GM21360 (cell line): ENCODE data around the gene USP34.

Experiments
- ATAC-seq: cut with Tn5 transposase; IDR thresholded peaks from one replicate; pipeline ENCODE4 v1.9.1; 2021; ENCODE audit warnings: mild to moderate bottlenecking, moderate library complexity; ENCODE audit not compliant: unreplicated experiment

USP34 gene

GRCh38 chr2:61376211-61376610, 94.7 kb downstream of the USP34 start:
- ATAC-seq = no peak

- no peak for ATAC-seq
Observed at GRCh38 chr2:61371027-61371426, 99.9 kb downstream of the USP34 start.

- no peak for ATAC-seq
Observed at GRCh38 chr2:61368687-61369665, 101.9 kb downstream of the USP34 start.

DNA sequence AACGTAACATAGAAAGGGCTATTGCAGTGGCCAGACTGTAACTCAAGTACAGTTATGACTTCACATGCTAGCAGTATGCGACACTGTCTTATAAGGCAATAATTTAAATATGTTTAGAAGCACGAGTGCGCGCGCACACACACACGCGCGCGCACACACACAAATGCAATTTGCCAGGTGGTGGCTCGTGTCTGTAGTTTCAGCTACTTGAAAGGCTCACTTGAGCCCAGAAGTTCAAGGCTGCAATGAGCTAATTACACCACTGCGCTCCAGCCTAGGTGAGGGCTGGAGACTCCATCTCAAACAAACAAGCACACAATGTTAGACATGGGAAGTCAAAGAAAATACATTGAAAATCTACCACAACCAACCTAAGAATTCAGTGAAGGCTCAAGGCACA, 103.7 kb downstream of the USP34 start:
- ATAC-seq = no peak

- ATAC-seq = no peak
Observed at GRCh38 chr2:61363580-61363979, 107.3 kb downstream of the USP34 start.

DNA sequence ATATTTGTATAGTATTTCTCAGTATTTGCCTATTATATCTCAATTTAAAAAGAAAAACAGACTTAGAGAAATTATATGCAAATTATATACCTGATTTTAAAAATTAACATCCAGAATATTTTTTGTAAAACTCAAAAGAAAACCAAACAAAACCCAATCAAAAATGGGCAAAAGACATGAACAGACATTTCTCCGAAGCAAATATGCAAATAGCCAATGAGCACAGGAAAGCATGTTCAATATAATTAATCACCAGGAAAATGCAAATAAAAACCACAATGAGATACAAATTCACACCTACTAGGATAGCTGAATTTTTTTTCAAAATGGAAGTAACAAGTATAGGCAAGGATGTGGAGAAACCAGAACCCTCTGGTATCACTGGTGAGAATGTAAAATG, 108.0 kb downstream of the USP34 start:
- ATAC-seq = no peak

DNA sequence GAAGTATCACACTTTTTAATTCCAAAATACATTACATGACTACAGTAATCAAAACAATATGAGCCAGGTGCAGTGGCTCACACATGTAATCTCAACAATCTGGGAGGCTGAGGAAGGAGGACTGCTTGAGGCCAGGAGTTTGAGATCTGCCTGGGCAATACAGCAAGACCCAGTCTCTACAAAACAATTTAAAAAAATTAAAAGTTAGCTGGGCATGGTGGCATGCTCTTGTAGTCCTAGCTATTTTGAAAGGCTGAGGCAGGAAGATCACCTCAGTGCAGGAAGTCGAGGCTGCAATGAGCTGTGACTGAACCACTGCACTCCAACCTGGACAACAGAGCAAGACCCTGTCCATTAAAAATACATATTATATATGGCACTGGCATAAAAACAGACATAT, 109.8 kb downstream of the USP34 start:
- no peak for ATAC-seq

GRCh38 chr2:61359058-61359457, 111.8 kb downstream of the USP34 start:
- no peak for ATAC-seq

DNA sequence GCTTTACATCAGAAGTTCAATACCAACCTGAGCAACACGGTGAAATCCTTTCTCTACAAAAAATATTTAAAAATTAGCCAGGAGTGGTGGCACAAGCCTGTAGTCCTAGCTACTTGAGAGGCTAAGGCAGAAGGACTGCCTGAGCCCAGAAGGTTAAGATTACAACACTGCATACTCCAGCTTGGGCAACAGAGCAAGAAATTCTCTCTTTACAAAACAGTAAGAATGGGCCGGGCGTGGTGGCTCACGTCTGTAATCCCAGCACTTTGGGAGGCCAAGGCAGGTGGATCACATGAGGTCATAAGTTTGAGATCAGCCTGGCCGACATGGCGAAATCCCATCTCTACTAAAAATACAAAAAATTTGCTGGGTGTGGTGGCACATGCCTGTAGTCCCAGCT, 113.2 kb downstream of the USP34 start:
- no peak for ATAC-seq

DNA sequence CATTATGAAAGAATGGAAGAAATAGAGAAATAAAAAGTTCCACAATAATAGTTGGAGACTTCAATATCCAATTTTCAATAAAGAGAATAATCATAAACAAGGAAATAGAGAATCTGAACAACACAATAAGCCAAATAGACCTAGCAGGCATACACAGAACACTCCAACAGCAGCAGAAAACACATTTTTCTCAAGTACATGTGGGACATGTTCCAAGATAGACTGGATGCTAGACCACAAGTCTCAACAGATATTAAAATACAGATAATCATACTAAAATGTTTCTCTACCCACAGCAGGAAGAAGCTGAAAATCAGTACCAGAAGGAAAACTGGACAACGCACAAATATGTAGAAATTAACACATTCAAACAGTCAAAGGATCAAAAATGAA, 113.9 kb downstream of the USP34 start:
- ATAC-seq = no peak

- no peak for ATAC-seq
Observed at GRCh38 chr2:61356261-61356957, 114.5 kb downstream of the USP34 start.

- no peak for ATAC-seq
Observed at GRCh38 chr2:61354543-61355197, 116.2 kb downstream of the USP34 start.

- no peak for ATAC-seq
Observed at GRCh38 chr2:61353909-61354308, 117.0 kb downstream of the USP34 start.

DNA sequence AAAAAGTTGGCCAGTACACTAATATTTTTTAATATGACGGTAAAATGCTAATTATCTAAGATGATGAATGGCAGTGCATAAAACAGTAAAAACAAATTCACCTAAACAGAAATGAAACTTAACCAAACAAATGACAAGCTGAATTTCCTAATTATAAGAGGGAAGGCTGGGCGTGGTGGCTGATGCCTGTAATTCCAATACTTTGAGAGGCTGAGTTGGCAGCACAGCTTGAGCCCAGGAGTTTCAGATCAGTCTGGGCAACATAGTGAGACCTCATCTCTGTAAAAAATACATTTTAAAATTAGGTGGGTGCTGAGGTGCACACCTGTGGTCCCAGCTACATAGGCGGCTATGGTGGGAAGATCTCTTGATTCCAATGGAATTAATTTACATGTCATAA, 120.1 kb downstream of the USP34 start:
- ATAC-seq = no peak

GRCh38 chr2:61343141-61343540, 127.7 kb downstream of the USP34 start:
- no peak for ATAC-seq

DNA sequence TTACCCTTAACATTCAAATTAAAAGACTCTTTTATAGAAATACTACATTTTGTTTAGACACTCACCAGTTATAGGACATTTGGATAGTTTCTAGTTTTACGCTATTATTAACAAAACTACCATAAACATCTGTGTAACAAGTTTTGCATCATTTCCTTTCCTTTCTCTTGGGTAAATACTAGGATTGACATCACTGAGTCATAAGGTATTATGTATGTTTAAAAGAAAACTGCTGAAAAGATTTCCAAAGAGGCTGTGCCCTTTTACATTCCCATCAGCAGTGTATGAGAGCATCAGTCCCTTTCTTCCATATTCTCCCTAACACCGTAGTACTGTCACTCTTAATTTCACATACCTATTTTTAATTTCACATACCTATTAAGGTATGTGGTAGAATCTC, 130.6 kb downstream of the USP34 start:
- no peak for ATAC-seq

DNA sequence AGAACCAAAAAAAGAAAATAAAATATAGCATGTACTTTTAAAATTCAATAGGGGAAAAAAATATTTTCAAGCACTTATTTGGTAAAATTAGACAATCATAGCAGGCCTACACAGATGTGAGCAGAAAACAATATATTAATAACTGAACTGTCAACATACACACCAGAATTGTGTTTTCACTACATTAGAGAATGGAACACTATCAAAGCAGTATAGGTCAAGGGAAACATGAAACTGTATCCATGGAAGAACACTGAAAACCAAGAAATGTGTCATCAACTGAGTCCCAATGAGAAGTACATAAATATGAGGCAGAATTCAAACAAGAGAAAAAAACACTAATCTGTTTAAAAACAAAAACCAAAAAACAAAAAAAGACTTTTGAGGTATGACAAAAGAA, 132.4 kb downstream of the USP34 start:
- ATAC-seq = no peak

DNA sequence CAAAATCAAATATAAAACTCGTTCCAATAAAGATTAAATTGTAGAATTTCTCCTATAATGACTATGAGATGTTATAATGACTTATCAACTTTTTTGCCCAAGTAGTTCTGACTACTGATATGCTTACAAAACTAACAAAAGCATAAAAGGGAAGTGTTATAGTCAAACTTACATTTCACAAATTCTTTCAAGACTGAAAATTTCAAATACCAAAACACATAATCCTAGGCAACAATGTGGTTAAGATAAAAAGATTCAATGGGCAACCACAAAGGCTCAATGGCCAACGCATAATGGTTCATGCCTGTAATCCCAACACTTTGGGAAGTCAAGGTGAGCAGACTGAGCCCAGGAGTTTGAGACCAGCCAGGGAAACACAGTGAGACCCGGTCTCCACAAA, 135.7 kb downstream of the USP34 start:
- ATAC-seq = no peak

- ATAC-seq = no peak
Observed at GRCh38 chr2:61334466-61334865, 136.4 kb downstream of the USP34 start.

GRCh38 chr2:61328707-61329251, 142.1 kb downstream of the USP34 start:
- no peak for ATAC-seq

DNA sequence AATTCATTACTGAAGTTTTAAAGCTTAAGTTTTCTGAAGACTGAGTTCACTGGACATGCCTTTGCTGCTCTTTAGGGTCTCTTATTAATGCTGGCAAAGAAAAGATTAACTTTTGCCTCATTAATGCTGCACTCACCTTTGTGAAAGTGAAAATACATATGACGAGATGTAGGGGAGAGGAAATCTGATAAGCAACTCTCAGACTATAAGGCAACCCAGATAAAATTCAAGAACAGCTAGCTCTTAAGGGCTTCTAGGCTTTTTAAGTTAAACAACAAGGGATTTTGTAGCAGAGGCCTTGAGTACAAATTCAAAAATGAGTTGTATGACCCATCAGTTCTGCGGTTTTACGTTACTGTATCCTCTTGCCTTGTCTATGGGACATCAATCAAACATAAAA, 143.7 kb downstream of the USP34 start:
- ATAC-seq = no peak
